ENCODE measurements around the gene HAAO. TPM values are rescaled to one million over a fixed set of nuclear protein-coding genes. Genes with fewer than 3 reads are reported as not detected.

HAAO gene
- total and polyA plus RNA-seq, 2 of the 8 experiments (the other 6 are each of a cell fraction or from before 2014, with no cell fraction given): 2.5 to 7.0 TPM

- H2AFZ ChIP-seq (ENCODE audit: low read length): no peak overlapping the region
- no peak overlapping the region for H4K8ac ChIP-seq (ENCODE audit: extremely low read depth, insufficient read depth, low read length)
- no peak overlapping the region for H3K4me3 ChIP-seq (ENCODE audit: extremely low read depth in 1 of 4, insufficient read depth in 2 of 4, low read depth in 3 of 4, low read length in 4 of 4)
- H3K27ac ChIP-seq (ENCODE audit: low read depth, low read length): no peak overlapping the region
- H3K27me3 ChIP-seq (replicated peaks in 1 of 4; ENCODE audit: control insufficient read depth in 3 of 4, extremely low read depth in 1 of 4, insufficient read depth in 3 of 4, low read length in 3 of 4): peaks cover 0 to 13% (median 10%) of the 10 kb centered on the region in 4 experiments; a peak in 6 of 7 replicates
- no peak overlapping the region for H3K14ac ChIP-seq (ENCODE audit: insufficient read length)
- no peak overlapping the region for H2BK12ac ChIP-seq (ENCODE audit: low read depth, low read length)
- H2BK120ac ChIP-seq (replicated peaks; ENCODE audit: low read depth, low read length): no peak overlapping the region
- no peak overlapping the region for H3K56ac ChIP-seq (replicated peaks; ENCODE audit: insufficient read length, low read depth, low read length)
- H3K23ac ChIP-seq (ENCODE audit: insufficient read length): no peak overlapping the region
- ChIA-PET POLR2A (ENCODE audit: partially characterized antibody) (interaction anchor here (2.1 kb wide), 1 partner anchor 22 kb away, joined by 7 read pairs; no protein-coding TSS in a partner anchor), CTCF (ENCODE audit: partially characterized antibody) (interaction anchor here (1.0 to 2.7 kb wide), 6 partner anchors 12 to 28 kb away, joined by 3 to 10 read pairs (median 6); no protein-coding TSS in a partner anchor)
- H3K18ac ChIP-seq (ENCODE audit: extremely low read depth, low read length): no peak overlapping the region
- no peak overlapping the region; the same call in 1 of the 2 replicates for H2BK5ac ChIP-seq (ENCODE audit: low read depth, low read length)
- H3K79me1 ChIP-seq (ENCODE audit: low read depth, low read length): no peaks in the 10 kb centered on the region
- no peak overlapping the region for H3K4me2 ChIP-seq (ENCODE audit: insufficient read depth in 1 of 2, low read depth in 2 of 2, low read length in 2 of 2)
- no peaks in the 10 kb centered on the region for H4K20me1 ChIP-seq (replicated peaks in 1 of 2; ENCODE audit: control insufficient read depth in 1 of 2, insufficient read depth in 2 of 2, low read length in 2 of 2)
- no peak overlapping the region for H2BK15ac ChIP-seq (ENCODE audit: low read length)
- no peaks in the 10 kb centered on the region for H3K79me2 ChIP-seq (ENCODE audit: control insufficient read depth in 1 of 2, insufficient read depth in 2 of 2, low read length in 2 of 2)
- H4K91ac ChIP-seq (replicated peaks; ENCODE audit: insufficient read length, low read length): peak overlapping the region; percentile 37
- peaks cover 6% of the 10 kb centered on the region; the same call in 1 of the 2 replicates for H3K23me2 ChIP-seq (ENCODE audit: low read depth, low read length)
- FAIRE-seq (no peak), DNase-seq (ENCODE audit: low read depth in 1 of 2, low spot score in 2 of 2) (no peak)
- no peaks in the 10 kb centered on the region for H3K36me3 ChIP-seq (ENCODE audit: control insufficient read depth in 2 of 4, insufficient read depth in 4 of 4, low read length in 3 of 4)
- H3K9ac ChIP-seq (replicated peaks in 1 of 4; ENCODE audit: extremely low read depth in 1 of 4, low read depth in 3 of 4, low read length in 3 of 4): no peak overlapping the region
- peaks cover 0 to 10% (median 2%) of the 10 kb centered on the region in 4 experiments; a peak in 4 of 7 replicates for H3K4me1 ChIP-seq (replicated peaks in 1 of 4; ENCODE audit: control insufficient read depth in 3 of 4, insufficient read depth in 4 of 4, low read length in 3 of 4)
- no peak overlapping the region for H3K4ac ChIP-seq (replicated peaks; ENCODE audit: insufficient read length, low read depth, low read length)
- H2AK5ac ChIP-seq (ENCODE audit: low read depth, low read length): peak overlapping the region; percentile 75; the same call in 1 of the 2 replicates
- 85% methylated on average over 12 of the region's 12 CpGs; no CpG with 5 or more reads in 1 of the 2 experiments for WGBS, 2 experiments (ENCODE audit: extremely low coverage in 1 of 2, insufficient coverage in 1 of 2, insufficient read length in 1 of 2, insufficient replicate concordance in 2 of 2, low coverage in 1 of 2, low lambda C conversion rate in 2 of 2, missing lambda C conversion rate in 1 of 2)
- no peaks in the 10 kb centered on the region for H3K9me3 ChIP-seq (ENCODE audit: insufficient read depth in 2 of 2, low read depth in 1 of 2, low read length in 1 of 2)
- no peak overlapping the region for H4K5ac ChIP-seq (ENCODE audit: insufficient read length, low read depth, low read length)
- no peak overlapping the region for H2BK20ac ChIP-seq (ENCODE audit: low read length)
- TF ChIP-seq PHF8 (conservative IDR thresholded peaks at IDR 0.05; ENCODE audit: low read depth, low read length): no peak
Measured at GRCh38 chr2:42787788-42788477, 4.5 kb downstream of the HAAO start.

Data from H1 (cell line).